SU-DHL-6 (cell line): Measurements from ENCODE around the gene TBC1D22A.
"Not testable (repeated sequence)": the region's sequence is repeated elsewhere in the genome, so short reads cannot be mapped to it uniquely, and the experiment has no call there.

ENCODE experiments used
- H2AFZ ChIP-seq: fragments of 200-600 bp; sonication (generic); 2 replicates; pipeline ENCODE4 v1.6.1; 2014; ENCODE audit warnings: low read depth, mild to moderate bottlenecking, moderate library complexity, mixed read lengths, antibody characterized with exemption, low read length; ENCODE audit not compliant: severe bottlenecking
- H3F3A ChIP-seq: fragments of 200-600 bp; shearing (Covaris generic); 2 replicates; pipeline ENCODE4 v1.6.0; 2016; ENCODE audit warnings: antibody characterized with exemption, mild to moderate bottlenecking; ENCODE audit not compliant: insufficient read depth
- H3K27ac ChIP-seq: fragments of 200-600 bp; sonication (generic); 2 replicates; pipeline ENCODE4 v1.5.1; 2016; ENCODE audit warnings: low read depth, mild to moderate bottlenecking, low read length, moderate library complexity, mixed read lengths
- H3K27me3 ChIP-seq: fragments of 200-600 bp; sonication (generic), shearing (Covaris generic); 2 replicates; pipeline ENCODE4 v1.6.0; 2014; ENCODE audit warnings: mild to moderate bottlenecking, low read length
- H3K36me3 ChIP-seq: fragments of 200-600 bp; sonication (generic); 2 replicates; pipeline ENCODE4 v1.6.1; 2014; ENCODE audit warnings: mild to moderate bottlenecking, low read length, mixed read lengths
- H3K4me2 ChIP-seq: fragments of 300-600, 200-600 bp; shearing (Covaris generic), sonication (generic); 2 replicates; pipeline ENCODE4 v1.6.0; 2014; ENCODE audit warnings: low read length, low read depth, mild to moderate bottlenecking; ENCODE audit not compliant: poor library complexity, severe bottlenecking
- H3K4me3 ChIP-seq: fragments of 200-600 bp; sonication (generic); 2 replicates; pipeline ENCODE4 v1.5.1; 2014; ENCODE audit warnings: antibody characterized with exemption, low read length, mild to moderate bottlenecking, mixed read lengths; ENCODE audit not compliant: insufficient read depth, poor library complexity, severe bottlenecking
- H3K79me2 ChIP-seq: fragments of 200-600 bp; sonication (generic); 2 replicates; pipeline ENCODE4 v1.6.1; 2014; ENCODE audit warnings: mild to moderate bottlenecking, low read length, moderate library complexity; ENCODE audit not compliant: insufficient read depth
- H3K9ac ChIP-seq: fragments of 200-600 bp; sonication (generic); 2 replicates; pipeline ENCODE4 v1.7.0; 2014; ENCODE audit warnings: mild to moderate bottlenecking, low read length
- H3K9me2 ChIP-seq: fragments of 200-600 bp; sonication (generic); replicated peaks from 2 replicates; pipeline ENCODE4 v1.6.1; 2014; ENCODE audit warnings: low read length; ENCODE audit not compliant: insufficient read depth
- H3K9me3 ChIP-seq: fragments of 200-600 bp; sonication (generic); 2 replicates; pipeline ENCODE4 v1.6.1; 2014; ENCODE audit warnings: low read length, mixed read lengths; ENCODE audit not compliant: insufficient read depth
- H4K20me1 ChIP-seq: fragments of 200-600 bp; sonication (generic); 2 replicates; pipeline ENCODE4 v1.6.1; 2014; ENCODE audit warnings: low read depth, mild to moderate bottlenecking, antibody characterized with exemption, low read length, moderate library complexity, mixed read lengths
- EZH2phosphoT487 ChIP-seq: fragments of 200-600 bp; sonication (generic), shearing (Covaris generic); conservative IDR thresholded peaks from 2 replicates; pipeline ENCODE4 v1.6.1; 2018; ENCODE audit warnings: mild to moderate bottlenecking, antibody characterized with exemption, low read length, moderate library complexity, mixed read lengths
- TF ChIP-seq, protein P1 (sequence below): fragments of 200-600 bp; sonication (generic); IDR thresholded peaks from one replicate; pipeline ENCODE4 v1.5.1; 2017; ENCODE audit warnings: antibody characterized with exemption, mild to moderate bottlenecking, low read length, moderate library complexity; ENCODE audit not compliant: insufficient read depth, poor library complexity, severe bottlenecking

The TBC1D22A gene

DNA sequence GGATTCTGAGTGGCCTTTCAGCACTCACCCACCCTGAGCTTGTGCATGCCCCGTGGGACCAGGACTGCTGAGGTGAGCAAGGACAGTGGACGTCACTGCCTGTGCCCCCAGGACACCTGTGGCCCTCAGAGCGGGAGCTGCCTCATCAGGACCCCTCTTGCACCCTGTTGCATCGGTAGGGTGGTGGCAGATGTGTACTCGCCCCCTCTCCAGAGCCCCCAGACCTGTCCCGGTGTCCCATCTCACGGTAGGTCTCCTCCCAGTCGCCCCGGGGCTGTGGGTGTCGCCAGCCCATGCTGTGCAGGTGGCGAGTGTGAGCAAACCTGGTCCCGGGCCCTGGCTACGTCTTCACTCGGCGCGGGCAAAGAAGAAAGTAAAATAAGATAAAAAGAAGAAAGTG is 374.2 kb downstream of the TBC1D22A start:
- Histone ChIP-seq H3K9ac (no peak overlapping the region), H3K79me2 (no peaks in the 10 kb centered on the region), H4K20me1 (no peaks in the 10 kb centered on the region), H3K36me3 (no peaks in the 10 kb centered on the region), H2AFZ (no peak overlapping the region), H3K4me3 (no peak overlapping the region), H3K4me2 (no peak overlapping the region), H3F3A (no peaks in the 10 kb centered on the region), H3K27me3 (no peaks in the 10 kb centered on the region), H3K9me3 (no peaks in the 10 kb centered on the region), H3K27ac (no peak overlapping the region), H3K9me2 (no peaks in the 10 kb centered on the region)
- no peak for TF ChIP-seq EZH2phosphoT487
- TF ChIP-seq, protein P1, sequence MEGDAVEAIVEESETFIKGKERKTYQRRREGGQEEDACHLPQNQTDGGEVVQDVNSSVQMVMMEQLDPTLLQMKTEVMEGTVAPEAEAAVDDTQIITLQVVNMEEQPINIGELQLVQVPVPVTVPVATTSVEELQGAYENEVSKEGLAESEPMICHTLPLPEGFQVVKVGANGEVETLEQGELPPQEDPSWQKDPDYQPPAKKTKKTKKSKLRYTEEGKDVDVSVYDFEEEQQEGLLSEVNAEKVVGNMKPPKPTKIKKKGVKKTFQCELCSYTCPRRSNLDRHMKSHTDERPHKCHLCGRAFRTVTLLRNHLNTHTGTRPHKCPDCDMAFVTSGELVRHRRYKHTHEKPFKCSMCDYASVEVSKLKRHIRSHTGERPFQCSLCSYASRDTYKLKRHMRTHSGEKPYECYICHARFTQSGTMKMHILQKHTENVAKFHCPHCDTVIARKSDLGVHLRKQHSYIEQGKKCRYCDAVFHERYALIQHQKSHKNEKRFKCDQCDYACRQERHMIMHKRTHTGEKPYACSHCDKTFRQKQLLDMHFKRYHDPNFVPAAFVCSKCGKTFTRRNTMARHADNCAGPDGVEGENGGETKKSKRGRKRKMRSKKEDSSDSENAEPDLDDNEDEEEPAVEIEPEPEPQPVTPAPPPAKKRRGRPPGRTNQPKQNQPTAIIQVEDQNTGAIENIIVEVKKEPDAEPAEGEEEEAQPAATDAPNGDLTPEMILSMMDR = no peak

DNA sequence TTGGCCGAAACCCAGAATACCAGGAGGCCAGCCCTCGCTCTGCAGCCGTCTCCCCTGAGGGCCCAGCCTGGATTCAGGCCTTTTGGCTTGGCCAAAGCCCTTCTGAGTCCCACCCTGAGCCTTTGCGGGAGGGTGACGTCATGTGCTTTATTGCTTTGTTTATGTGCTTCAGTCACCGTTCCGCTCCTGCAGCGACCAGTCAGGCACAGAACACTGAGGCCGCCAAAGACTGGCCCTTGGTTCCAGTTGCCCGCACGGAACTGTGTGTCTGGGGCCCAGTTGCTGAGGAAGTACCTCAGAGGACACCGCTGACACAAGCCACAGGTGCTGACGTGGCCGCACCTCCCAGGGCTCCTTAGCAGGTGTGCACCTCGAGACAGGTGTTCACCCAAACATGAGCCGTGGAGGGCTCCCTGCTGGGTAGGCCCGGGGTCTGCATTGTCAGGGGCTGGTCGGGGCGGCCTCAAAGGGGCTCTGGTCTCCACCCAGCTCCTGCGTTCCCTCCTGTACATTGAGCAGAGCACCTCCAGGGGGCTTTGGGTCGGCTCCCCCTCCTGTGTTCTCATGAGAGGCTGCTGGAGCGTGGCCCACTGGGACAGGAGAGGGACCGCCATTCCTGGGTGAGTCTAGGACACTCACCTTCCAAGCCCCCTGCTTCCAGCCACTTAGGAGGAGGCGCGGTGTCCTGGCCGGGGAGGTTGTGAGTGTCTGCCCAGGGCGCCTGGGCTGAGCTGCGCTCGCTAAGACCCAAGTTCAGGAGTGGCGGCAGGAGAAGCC is 376.8 kb downstream of the TBC1D22A start:
- Histone ChIP-seq H3K27me3 (no peaks in the 10 kb centered on the region), H3K79me2 (no peaks in the 10 kb centered on the region), H3K9ac (no peak overlapping the region), H3K4me2 (no peak overlapping the region), H3K9me3 (no peaks in the 10 kb centered on the region), H4K20me1 (no peaks in the 10 kb centered on the region), H3K4me3 (no peak overlapping the region), H3K36me3 (no peaks in the 10 kb centered on the region), H3K9me2 (no peaks in the 10 kb centered on the region), H3F3A (no peaks in the 10 kb centered on the region), H3K27ac (no peak overlapping the region), H2AFZ (no peak overlapping the region)
- no peak for TF ChIP-seq EZH2phosphoT487
- TF ChIP-seq, protein P1 = no peak

DNA sequence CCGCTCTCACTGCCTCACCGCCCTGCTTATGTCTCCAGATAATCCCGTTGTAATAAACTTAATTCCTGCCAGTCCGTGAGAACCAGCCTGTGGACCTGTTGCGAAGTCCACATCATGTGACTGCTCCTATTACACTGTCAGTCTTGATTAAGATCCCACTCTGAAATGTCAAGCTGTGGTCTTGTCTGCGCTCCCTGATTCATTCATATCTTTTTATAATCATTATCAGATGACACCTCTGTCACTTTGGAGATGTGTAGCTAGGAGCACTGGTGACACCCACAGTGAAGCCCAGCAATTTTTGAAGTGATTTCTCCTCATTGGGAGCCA is 377.3 kb downstream of the TBC1D22A start:
- no peak overlapping the region for H2AFZ ChIP-seq
- no peak overlapping the region for H3K4me3 ChIP-seq
- H3K9me3 ChIP-seq = no peaks in the 10 kb centered on the region
- TF ChIP-seq, protein P1 = no peak
- TF ChIP-seq EZH2phosphoT487 = no peak
- no peaks in the 10 kb centered on the region for H3K79me2 ChIP-seq
- no peaks in the 10 kb centered on the region for H4K20me1 ChIP-seq
- H3K4me2 ChIP-seq = no peak overlapping the region
- no peaks in the 10 kb centered on the region for H3K36me3 ChIP-seq
- no peaks in the 10 kb centered on the region for H3K27me3 ChIP-seq
- no peaks in the 10 kb centered on the region for H3K9me2 ChIP-seq
- H3K9ac ChIP-seq = no peak overlapping the region
- H3F3A ChIP-seq = no peaks in the 10 kb centered on the region
- no peak overlapping the region for H3K27ac ChIP-seq

DNA sequence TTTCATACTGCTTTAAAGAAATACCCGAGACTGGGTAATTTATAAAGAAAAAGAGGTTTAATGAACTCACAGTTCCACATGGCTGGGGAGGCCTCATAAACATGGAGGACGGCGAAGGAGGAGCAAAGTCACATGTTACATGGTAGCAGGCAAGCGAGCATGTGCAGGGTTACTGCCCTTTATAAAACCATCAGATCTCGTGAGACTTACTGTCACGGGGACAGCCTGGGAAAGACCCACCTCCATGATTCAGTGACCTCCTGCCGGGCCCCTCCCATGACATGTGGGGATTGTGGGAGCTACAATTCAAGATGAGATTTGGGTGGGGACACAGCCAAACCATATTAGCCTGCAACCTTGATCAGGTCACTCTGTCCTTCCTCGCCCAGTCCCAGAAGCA is 378.5 kb downstream of the TBC1D22A start:
- not testable (repeated sequence) for H3K9me3 ChIP-seq, H3K4me3 ChIP-seq, H3K79me2 ChIP-seq, H2AFZ ChIP-seq, H3K36me3 ChIP-seq, H3K9me2 ChIP-seq, H3K27me3 ChIP-seq, H3K9ac ChIP-seq, H3F3A ChIP-seq, H4K20me1 ChIP-seq, H3K27ac ChIP-seq, H3K4me2 ChIP-seq
